Fibroblast of villous mesenchyme (primary cell): ENCODE measurements around the gene SLC22A23. TPM values are rescaled to one million over a fixed set of nuclear protein-coding genes. Genes with fewer than 3 reads are reported as not detected.

Source experiments
- DNase-seq: peaks from one replicate; pipeline ENCODE4 v3.0.0-alpha.2; 2010; ENCODE audit warnings: low read depth
- H3K4me3 ChIP-seq: 2 replicates; pipeline ENCODE4 v1.5.1; 2011; ENCODE audit warnings: low read depth, mild to moderate bottlenecking, low read length
- total RNA-seq: library from RNA; depleted of rRNA; stranded (reverse); fragments of >200 nt; gene quantifications from 2 replicates; pipeline ENCODE4 v1.2.3, GENCODE V29; 2012
- TF ChIP-seq, protein P1 (sequence below): IDR thresholded peaks from 2 replicates; pipeline ENCODE4 v1.5.1; 2012; ENCODE audit warnings: low read depth, mild to moderate bottlenecking, low read length; ENCODE audit not compliant: insufficient read depth

SLC22A23 gene
- total RNA-seq, 1 donor: 2.2 TPM

DNA sequence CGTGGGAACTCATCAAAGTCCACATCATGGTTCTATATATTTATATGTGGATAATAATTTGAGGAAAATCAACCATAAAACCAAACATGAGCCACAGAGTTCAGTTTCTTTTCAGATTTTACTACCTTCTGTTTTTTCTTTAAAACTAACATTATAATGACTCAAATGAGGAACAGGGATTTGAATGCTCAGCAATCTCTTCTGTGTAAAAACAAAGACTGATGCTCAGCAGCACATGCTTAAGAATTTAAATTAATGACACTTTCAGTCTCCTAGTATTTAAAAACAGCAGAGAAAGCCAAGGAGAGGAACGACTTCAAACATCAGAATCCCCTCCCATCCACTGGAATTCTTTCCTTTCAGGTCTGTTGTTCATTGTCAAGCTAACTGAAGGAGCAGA, 125.4 kb downstream of the SLC22A23 start:
- H3K4me3 ChIP-seq: no peak overlapping the region
- TF ChIP-seq, protein P1, sequence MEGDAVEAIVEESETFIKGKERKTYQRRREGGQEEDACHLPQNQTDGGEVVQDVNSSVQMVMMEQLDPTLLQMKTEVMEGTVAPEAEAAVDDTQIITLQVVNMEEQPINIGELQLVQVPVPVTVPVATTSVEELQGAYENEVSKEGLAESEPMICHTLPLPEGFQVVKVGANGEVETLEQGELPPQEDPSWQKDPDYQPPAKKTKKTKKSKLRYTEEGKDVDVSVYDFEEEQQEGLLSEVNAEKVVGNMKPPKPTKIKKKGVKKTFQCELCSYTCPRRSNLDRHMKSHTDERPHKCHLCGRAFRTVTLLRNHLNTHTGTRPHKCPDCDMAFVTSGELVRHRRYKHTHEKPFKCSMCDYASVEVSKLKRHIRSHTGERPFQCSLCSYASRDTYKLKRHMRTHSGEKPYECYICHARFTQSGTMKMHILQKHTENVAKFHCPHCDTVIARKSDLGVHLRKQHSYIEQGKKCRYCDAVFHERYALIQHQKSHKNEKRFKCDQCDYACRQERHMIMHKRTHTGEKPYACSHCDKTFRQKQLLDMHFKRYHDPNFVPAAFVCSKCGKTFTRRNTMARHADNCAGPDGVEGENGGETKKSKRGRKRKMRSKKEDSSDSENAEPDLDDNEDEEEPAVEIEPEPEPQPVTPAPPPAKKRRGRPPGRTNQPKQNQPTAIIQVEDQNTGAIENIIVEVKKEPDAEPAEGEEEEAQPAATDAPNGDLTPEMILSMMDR: no peak
- no peak for DNase-seq

DNA sequence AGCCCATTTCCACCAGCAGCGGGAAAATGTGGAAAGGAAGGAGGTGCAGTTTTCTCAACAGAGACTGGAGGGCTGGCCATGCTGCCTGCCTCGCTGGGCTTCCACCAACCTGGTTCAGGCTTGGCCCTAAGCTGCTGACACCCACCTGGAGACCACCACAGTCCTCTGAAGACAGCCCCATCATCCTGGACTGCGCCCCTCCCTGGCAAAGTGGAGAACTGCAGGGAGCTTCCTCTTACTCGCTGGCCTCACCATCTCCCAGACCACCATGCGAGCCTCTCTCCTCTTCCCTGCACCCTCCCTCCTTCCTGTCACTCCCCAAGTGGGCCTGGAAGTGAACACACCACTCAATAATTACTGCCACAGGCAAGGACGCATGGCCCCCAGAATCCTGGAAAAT, 126.7 kb downstream of the SLC22A23 start:
- no peak for DNase-seq
- no peak overlapping the region for H3K4me3 ChIP-seq
- TF ChIP-seq, protein P1: no peak

DNA sequence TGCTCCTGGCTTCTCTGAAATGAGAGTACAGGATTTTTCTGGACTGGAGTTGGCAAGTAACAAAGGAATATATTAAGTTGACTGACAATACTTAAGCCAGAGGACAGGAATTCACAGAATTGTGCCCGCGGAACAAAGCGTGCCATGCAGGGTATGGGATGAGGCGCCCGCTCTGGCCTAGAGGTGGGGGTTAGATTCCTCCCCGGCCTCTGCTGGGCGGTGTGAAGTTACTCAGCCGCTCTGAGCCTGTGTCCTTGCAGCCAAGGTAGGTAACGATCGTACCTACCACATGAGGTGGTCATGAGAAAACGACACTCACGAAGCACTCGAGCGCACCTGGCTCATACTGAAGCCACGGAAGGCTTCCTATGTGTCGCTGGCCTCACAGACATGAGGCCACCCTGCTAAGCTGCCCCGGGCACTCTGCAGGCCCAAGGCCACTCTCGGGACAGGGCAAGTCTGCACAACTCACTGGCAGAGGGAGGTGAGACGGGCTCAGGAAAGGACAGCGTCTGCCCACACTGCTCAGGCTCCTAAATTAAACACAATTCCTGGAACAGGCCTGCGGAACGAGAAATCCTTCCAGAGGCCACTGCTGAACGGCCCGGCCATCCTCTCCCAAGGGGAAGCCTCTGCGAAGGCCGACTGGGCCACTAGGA, 127.3 kb downstream of the SLC22A23 start:
- DNase-seq: no peak
- TF ChIP-seq, protein P1: no peak
- H3K4me3 ChIP-seq: no peak overlapping the region

GRCh38 chr6:3328796-3329195, 128.1 kb downstream of the SLC22A23 start:
- TF ChIP-seq, protein P1: no peak
- no peak overlapping the region for H3K4me3 ChIP-seq
- no peak for DNase-seq

DNA sequence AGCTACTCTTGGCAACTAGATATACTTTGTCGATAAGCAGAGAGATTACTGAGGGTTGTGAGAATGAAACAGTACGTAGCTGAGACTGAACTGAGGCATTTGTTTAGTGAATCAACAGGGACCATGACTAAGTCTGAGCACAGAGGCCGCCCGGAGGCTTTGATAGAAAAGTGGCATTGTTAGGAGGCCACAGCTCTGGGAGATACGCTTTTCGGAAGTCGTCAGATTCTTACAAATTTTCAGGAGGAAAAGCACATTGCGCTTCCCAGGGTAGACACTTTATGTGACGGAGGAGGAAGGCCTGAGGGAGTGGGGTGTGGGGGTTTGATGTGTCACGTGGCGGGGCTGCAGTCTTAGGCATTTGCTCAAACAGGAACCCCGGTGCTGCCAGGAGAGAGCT, 128.7 kb downstream of the SLC22A23 start:
- no peak for DNase-seq
- TF ChIP-seq, protein P1: no peak

GRCh38 chr6:3327403-3327802, 129.4 kb downstream of the SLC22A23 start:
- no peak for DNase-seq
- no peak overlapping the region for H3K4me3 ChIP-seq
- TF ChIP-seq, protein P1: no peak

More for the DNA sequence above, 128.7 kb downstream of the SLC22A23 start:
- H3K4me3 ChIP-seq: no peak overlapping the region

- TF ChIP-seq, protein P1: no peak
- DNase-seq: no peak
- H3K4me3 ChIP-seq: no peak overlapping the region
Measured at GRCh38 chr6:3326981-3327380, 129.9 kb downstream of the SLC22A23 start.
